AG09319 (cell line): ENCODE data around the gene VWDE.

ENCODE experiments used
- DNase-seq: peaks from one replicate; pipeline ENCODE4 v3.0.0-alpha.2; 2010; ENCODE audit warnings: low read depth; ENCODE audit errors: extremely low read depth
- TF ChIP-seq, protein P1 (sequence below): IDR thresholded peaks from 2 replicates; pipeline ENCODE4 v1.5.1; 2011; ENCODE audit warnings: low read depth, mild to moderate bottlenecking, inconsistent platforms, low read length, moderate library complexity

Gene VWDE

DNA sequence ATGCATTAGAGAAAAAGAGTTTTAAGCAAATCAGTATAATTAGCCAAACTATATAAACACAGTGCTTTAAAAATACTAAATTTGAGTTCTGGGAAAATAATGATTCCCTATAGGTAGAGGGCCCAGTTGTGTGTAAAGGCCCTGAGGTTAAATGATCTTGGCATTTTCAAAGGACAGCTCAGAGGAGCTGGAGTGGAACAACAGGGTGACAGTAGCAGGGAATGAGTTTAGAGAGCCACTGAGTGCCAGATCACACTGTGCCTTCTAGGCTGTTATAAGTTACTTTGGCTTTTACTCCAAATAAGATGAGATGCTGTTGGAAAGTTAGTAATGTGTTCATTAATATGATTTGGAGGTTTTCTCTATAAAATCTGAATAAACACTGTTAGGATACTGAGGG, 34.6 kb downstream of the VWDE start:
- no peak for DNase-seq
- TF ChIP-seq, protein P1, sequence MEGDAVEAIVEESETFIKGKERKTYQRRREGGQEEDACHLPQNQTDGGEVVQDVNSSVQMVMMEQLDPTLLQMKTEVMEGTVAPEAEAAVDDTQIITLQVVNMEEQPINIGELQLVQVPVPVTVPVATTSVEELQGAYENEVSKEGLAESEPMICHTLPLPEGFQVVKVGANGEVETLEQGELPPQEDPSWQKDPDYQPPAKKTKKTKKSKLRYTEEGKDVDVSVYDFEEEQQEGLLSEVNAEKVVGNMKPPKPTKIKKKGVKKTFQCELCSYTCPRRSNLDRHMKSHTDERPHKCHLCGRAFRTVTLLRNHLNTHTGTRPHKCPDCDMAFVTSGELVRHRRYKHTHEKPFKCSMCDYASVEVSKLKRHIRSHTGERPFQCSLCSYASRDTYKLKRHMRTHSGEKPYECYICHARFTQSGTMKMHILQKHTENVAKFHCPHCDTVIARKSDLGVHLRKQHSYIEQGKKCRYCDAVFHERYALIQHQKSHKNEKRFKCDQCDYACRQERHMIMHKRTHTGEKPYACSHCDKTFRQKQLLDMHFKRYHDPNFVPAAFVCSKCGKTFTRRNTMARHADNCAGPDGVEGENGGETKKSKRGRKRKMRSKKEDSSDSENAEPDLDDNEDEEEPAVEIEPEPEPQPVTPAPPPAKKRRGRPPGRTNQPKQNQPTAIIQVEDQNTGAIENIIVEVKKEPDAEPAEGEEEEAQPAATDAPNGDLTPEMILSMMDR: no peak

DNA sequence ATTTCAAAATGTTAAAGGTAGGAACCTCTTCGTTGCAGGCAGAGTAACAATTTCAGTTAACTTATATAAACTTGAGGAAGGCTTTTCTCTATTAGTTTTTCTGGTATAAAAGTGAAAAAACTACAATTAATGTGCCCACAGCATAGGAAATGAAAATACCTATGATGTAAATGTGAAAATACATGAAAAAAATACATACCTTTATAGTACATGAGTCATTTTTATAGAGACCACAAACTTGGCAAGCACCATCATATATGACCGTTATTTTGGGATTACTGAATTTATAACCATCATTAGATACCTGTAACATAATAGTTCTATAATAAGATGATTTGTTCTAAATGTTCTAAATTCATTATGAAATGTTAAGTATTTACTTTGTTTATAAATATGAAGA, 42.7 kb downstream of the VWDE start:
- TF ChIP-seq, protein P1: no peak
- no peak for DNase-seq

DNA sequence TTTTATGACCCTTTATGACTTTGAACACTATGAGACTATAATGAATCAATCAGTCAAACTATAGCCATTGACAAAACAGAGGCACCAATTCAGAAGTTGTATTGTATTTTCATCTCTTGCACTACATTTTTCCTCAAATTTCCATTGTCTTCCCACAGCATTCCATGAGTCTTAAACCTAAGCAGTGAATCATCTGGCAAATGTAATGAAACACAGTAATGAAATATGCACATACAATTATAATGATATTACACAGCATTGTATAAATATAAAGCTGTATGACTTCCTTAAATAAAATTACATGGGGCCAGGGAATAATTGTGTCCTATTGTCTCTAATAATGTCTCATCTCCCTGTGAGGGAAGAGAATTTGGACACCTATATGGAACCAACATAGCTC, 45.0 kb downstream of the VWDE start:
- DNase-seq: no peak
- TF ChIP-seq, protein P1: no peak

DNA sequence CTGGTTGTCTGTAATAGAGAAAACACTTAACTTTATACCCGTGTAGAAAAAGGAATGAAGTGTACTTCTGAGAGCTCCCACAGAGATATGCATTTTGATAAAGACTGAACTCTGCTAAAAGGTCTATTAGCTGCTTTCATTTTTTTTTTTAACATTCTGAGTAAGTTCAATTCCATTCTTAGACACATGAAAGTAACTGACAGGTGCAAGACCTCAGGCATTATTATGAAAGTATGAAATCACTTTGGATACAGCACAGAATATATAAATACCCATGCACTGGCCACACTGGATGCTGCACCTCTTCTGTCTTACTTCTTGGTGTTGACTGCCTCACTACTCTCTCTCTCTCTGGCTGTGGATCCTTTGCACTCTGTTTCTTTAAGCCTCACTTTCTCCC, 46.2 kb downstream of the VWDE start:
- TF ChIP-seq, protein P1: no peak
- DNase-seq: no peak

DNA sequence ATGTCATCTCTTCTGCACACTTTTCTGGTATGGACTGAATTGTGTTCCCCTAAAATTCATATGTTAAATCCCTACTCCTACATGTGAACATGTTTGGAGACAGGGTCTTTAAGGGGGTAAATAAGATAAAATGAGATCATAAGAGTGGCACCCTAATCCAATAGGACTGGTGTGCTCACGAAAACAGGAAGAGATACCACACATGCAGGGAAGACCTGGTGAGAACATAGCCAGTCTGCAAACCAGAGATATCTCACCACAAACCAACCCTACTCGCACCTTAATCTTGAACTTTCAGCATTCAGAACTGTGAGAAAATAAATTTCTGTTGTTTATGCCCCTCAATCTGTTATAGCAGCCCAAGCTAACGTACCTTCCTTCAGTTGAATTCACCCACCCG, 51.8 kb downstream of the VWDE start:
- TF ChIP-seq, protein P1: no peak
- DNase-seq: no peak

DNA sequence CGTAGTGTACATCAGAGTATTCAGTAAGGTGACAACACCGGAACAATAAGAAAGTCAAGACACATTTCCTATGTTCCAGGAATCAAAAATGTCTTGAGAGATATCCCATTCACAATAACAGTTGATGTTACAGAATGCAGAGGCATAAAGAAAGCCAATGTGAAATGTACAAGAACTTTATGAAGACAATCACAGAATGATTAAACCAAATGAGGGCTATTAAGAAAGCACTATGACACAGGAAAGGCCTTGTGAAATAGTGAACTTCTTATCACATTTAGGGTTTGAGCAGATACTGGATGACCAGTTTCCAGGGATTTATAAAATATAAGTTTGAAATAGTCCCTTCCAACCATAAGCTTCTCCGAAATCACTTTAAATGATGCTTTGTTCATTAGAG, 52.7 kb downstream of the VWDE start:
- TF ChIP-seq, protein P1: no peak
- DNase-seq: no peak

DNA sequence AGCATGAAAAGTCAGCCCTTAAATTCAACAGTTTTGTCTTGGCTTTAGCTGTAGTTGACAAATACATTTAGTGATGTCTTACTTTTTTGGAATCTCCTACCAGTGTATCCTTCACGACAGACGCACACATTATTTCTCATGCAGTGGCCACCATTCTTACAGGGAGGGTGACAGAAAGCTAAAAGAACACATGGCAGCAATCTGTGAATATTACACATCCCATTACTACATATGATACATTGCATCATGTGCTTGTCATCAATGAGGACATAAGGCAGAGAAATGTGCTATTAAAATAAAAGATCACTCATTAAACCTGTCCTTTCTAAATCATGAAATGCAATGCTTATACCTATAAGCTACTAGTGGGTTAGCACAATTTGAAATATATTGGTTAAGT, 66.6 kb downstream of the VWDE start:
- TF ChIP-seq, protein P1: no peak
- DNase-seq: no peak
